ENCODE data around the gene ZNF292.
"Not testable (repeated sequence)": the region's sequence is repeated elsewhere in the genome, so short reads cannot be mapped to it uniquely, and the experiment has no call there.

The ZNF292 gene

GRCh38 chr6:87197547-87197946, 42.2 kb downstream of the ZNF292 start:
- Histone ChIP-seq H3K27me3 (ENCODE audit: insufficient read depth, low read length, poor library complexity) (no peaks in the 10 kb centered on the region), H3K27ac (ENCODE audit: low read length) (no peak overlapping the region), H3K9me3 (ENCODE audit: insufficient read depth, low read length, severe bottlenecking) (no peaks in the 10 kb centered on the region), H3K4me3 (ENCODE audit: low read depth in 1 of 2, low read length in 2 of 2) (no peak overlapping the region), H3K9ac (ENCODE audit: low read depth, low read length) (no peak overlapping the region), H3K4me2 (ENCODE audit: insufficient read depth, low read length) (no peak overlapping the region), H3K4me1 (ENCODE audit: insufficient read depth, low read length) (no peaks in the 10 kb centered on the region), H3K36me3 (ENCODE audit: insufficient read depth, low read length) (peaks cover 18% of the 10 kb centered on the region), H3K79me2 (ENCODE audit: insufficient read depth, low read length) (peaks cover 99% of the 10 kb centered on the region), H4K20me1 (ENCODE audit: insufficient read depth, low read length) (peaks cover 71% of the 10 kb centered on the region), H2AFZ (ENCODE audit: low read depth, low read length) (no peak overlapping the region)
- ATAC-seq (ENCODE audit: insufficient read depth, low read depth) (no peak), DNase-seq (no peak)
- TF ChIP-seq EZH2 (IDR thresholded peaks at IDR 0.05; ENCODE audit: borderline replicate concordance, low read depth, low read length, severe bottlenecking) (no peak), CTCF (IDR thresholded peaks at IDR 0.05; ENCODE audit: borderline replicate concordance, extremely low read depth, low read length, poor library complexity, severe bottlenecking) (no peak)

GRCh38 chr6:87198022-87198810, 42.9 kb downstream of the ZNF292 start:
- ATAC-seq (ENCODE audit: insufficient read depth, low read depth); H3K27ac ChIP-seq (ENCODE audit: low read length); H3K4me3 ChIP-seq (ENCODE audit: low read depth in 1 of 2, low read length in 2 of 2); H3K9ac ChIP-seq (ENCODE audit: low read depth, low read length); H2AFZ ChIP-seq (ENCODE audit: low read depth, low read length); H3K4me2 ChIP-seq (ENCODE audit: insufficient read depth, low read length); H3K27me3 ChIP-seq (ENCODE audit: insufficient read depth, low read length, poor library complexity); H3K9me3 ChIP-seq (ENCODE audit: insufficient read depth, low read length, severe bottlenecking); H3K4me1 ChIP-seq (ENCODE audit: insufficient read depth, low read length); DNase-seq: not testable (repeated sequence)
- Histone ChIP-seq H3K79me2 (ENCODE audit: insufficient read depth, low read length) (peaks cover 99% of the 10 kb centered on the region), H4K20me1 (ENCODE audit: insufficient read depth, low read length) (peaks cover 68% of the 10 kb centered on the region), H3K36me3 (ENCODE audit: insufficient read depth, low read length) (peaks cover 21% of the 10 kb centered on the region)

GRCh38 chr6:87199787-87200186, 44.4 kb downstream of the ZNF292 start:
- no peak for ATAC-seq (ENCODE audit: insufficient read depth, low read depth)
- Histone ChIP-seq H4K20me1 (ENCODE audit: insufficient read depth, low read length) (peaks cover 70% of the 10 kb centered on the region), H3K9me3 (ENCODE audit: insufficient read depth, low read length, severe bottlenecking) (no peaks in the 10 kb centered on the region), H3K36me3 (ENCODE audit: insufficient read depth, low read length) (peaks cover 28% of the 10 kb centered on the region), H3K4me1 (ENCODE audit: insufficient read depth, low read length) (no peaks in the 10 kb centered on the region), H3K79me2 (ENCODE audit: insufficient read depth, low read length) (peaks cover 99% of the 10 kb centered on the region), H3K27me3 (ENCODE audit: insufficient read depth, low read length, poor library complexity) (no peaks in the 10 kb centered on the region), H3K27ac (ENCODE audit: low read length) (no peak overlapping the region), H3K4me3 (ENCODE audit: low read depth in 1 of 2, low read length in 2 of 2) (no peak overlapping the region), H3K9ac (ENCODE audit: low read depth, low read length) (no peak overlapping the region), H3K4me2 (ENCODE audit: insufficient read depth, low read length) (no peak overlapping the region), H2AFZ (ENCODE audit: low read depth, low read length) (no peak overlapping the region)
- DNase-seq = no peak
- no peak for TF ChIP-seq EZH2 (IDR thresholded peaks at IDR 0.05; ENCODE audit: borderline replicate concordance, low read depth, low read length, severe bottlenecking)
- no peak for TF ChIP-seq CTCF (IDR thresholded peaks at IDR 0.05; ENCODE audit: borderline replicate concordance, extremely low read depth, low read length, poor library complexity, severe bottlenecking)

GRCh38 chr6:87200469-87201175, 45.3 kb downstream of the ZNF292 start:
- H3K4me2 ChIP-seq (ENCODE audit: insufficient read depth, low read length) = no peak overlapping the region
- H4K20me1 ChIP-seq (ENCODE audit: insufficient read depth, low read length) = peaks cover 70% of the 10 kb centered on the region
- H3K4me3 ChIP-seq (ENCODE audit: low read depth in 1 of 2, low read length in 2 of 2) = no peak overlapping the region
- no peak overlapping the region for H3K27ac ChIP-seq (ENCODE audit: low read length)
- H3K9me3 ChIP-seq (ENCODE audit: insufficient read depth, low read length, severe bottlenecking) = no peaks in the 10 kb centered on the region
- H3K9ac ChIP-seq (ENCODE audit: low read depth, low read length) = no peak overlapping the region
- TF ChIP-seq EZH2 (IDR thresholded peaks at IDR 0.05; ENCODE audit: borderline replicate concordance, low read depth, low read length, severe bottlenecking) (no peak), CTCF (IDR thresholded peaks at IDR 0.05; ENCODE audit: borderline replicate concordance, extremely low read depth, low read length, poor library complexity, severe bottlenecking) (no peak)
- no peak overlapping the region for H2AFZ ChIP-seq (ENCODE audit: low read depth, low read length)
- peaks cover 31% of the 10 kb centered on the region for H3K36me3 ChIP-seq (ENCODE audit: insufficient read depth, low read length)
- no peaks in the 10 kb centered on the region for H3K27me3 ChIP-seq (ENCODE audit: insufficient read depth, low read length, poor library complexity)
- H3K79me2 ChIP-seq (ENCODE audit: insufficient read depth, low read length) = peaks cover 99% of the 10 kb centered on the region
- no peak for DNase-seq
- no peaks in the 10 kb centered on the region for H3K4me1 ChIP-seq (ENCODE audit: insufficient read depth, low read length)
- ATAC-seq (ENCODE audit: insufficient read depth, low read depth) = no peak
